NCI-H1417 (cell line): ENCODE results near the gene ANKS6.

ENCODE experiments used
- DNase-seq, 3 experiments: peaks; one replicate each; lab custom pipeline; 2025; lab: John Stamatoyannopoulos, UW

Gene ANKS6

DNA sequence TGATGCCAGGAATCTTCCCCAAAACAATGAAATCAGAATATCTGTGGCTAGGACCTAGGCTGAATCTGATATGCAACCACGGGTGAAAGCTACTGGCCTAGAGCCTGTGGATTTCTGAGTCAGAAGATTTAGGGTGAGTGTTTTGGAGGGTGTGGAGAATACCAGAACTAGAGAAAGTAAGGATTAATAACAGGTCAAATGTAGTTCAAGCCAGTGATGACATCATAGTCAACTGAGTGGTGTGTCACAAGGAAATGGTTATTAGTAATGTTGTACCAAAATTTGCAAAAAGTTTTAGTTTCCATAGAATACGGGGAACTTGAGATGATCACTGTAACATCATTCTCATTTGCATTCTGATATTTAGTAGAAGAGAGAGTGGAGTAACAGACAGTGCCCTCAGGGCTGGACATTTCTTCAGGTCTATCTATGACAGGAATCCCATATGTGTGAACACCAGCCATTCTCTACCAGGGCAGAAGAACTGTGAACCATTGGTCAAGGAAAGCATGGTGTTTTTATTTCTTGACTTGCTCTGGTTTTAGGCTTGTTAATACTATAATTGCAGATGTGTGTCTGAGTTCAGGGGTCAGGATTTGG lies 14.8 kb upstream of the ANKS6 start:
- no peak for DNase-seq

DNA sequence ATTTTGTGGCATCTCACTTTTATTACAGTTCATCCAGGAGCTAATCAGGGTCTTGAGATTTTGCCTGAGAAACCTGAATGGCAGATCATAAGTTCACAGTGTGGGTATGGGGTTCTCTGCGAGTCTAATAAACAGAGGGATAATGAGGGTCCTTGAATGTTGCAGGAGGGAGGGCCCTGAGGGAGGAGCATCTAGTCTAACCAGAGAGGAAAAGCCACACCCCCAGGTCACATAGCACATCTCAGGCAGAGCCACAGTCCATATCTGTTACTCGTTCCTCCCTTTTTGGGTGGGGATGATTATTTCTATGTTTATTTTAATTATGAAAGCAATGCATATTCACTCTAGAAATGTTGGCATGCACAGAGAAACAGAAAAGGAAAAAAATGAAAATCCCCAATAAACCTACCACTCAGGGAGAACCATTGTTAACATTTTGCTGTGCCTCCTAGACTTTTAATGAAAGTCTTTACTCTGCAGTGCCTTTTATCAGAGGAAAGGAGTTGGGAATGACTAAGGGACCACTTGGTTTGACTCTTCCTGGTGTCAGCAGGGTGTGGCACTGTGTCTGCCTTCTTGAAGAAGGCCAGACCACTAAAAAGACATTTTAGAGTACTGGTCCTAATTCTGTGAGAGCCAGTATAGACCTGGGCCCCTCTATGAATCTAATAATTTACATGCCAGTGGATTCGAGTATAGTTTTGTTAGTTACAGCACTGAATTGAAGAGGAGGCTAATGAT lies 13.9 kb upstream of the ANKS6 start:
- peak in 1 of 3 experiments; percentile 50 for DNase-seq

DNA sequence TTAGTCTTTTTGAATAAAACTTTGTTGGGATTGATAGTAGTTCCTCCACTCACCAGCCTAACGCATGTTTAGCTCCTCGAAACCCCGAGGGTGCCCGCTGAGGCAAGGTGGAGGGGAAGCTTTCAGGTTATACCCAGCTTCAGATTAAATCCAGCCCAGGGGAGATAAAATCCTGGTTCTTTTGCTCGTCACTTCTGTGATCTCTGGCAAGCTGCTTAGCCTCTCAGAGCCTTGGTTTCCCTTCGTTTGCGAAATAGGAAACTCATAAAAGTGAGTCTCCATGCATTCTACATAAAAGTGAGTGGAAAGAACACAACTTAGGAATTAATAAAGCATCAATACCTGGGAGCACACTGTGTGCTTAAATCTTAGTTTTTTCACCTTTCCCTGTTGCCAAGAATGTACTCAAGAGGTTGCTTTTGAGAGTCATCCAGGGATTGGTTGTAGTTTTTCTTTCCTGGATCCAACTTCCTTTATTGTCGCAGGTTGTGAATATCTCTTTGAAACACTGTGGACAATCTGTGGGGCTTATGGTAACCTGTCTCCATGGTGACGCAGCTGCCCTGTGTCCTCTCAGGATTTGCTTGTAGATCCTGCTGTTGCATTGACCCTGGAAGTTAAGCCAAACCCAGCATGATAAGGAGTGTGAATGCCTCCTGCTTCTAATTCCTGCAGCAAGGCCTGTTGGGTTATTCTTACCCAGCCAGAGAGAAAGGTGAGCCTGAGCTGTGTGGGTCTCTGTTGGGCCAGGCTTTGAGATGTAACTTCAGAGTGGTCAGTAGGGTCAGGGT lies 13.2 kb upstream of the ANKS6 start:
- peak in 2 of 3 experiments; percentile 41 to 71 for DNase-seq

DNA sequence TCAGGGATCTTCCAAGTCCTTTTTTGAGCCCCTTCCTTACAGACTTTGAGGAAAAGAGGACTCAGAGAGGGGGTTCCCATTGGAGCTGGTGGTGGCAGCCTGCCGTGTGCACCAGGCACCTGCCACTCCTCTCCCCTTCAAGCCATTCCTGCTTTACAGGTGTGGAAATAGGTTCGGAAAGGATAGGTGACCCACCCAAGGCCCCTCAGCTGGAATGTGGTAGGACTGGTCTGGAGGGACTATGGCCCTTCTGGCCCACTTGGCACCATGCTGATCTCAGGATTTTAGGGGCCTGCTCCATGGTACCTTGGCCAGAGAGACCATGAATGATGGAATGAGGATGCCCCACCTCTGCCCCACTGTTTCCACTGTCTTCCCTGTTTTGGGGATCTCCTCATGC lies 12.5 kb upstream of the ANKS6 start:
- no peak for DNase-seq

DNA sequence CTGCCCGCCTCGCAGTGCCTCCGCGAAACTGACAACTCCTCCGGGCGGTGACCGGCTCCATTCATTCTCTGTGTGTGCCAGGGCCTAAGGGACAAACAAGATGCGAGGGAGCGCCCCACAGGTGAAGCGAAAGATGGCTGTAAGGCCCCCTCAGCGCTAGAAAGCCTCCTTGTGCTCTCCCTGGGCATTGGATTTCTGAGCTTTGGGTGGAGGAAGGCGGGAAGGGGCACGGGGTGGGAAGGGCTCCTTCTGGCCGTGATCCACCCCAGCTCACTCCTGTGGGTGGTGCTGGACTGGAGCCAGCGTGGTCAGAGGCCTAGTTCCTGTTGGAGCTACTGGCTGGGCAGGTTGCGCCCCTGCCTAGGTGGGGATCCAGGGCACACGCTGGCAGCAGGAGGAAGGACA lies 12.1 kb upstream of the ANKS6 start:
- DNase-seq: peak in 2 of 3 experiments; percentile 80 to 83

DNA sequence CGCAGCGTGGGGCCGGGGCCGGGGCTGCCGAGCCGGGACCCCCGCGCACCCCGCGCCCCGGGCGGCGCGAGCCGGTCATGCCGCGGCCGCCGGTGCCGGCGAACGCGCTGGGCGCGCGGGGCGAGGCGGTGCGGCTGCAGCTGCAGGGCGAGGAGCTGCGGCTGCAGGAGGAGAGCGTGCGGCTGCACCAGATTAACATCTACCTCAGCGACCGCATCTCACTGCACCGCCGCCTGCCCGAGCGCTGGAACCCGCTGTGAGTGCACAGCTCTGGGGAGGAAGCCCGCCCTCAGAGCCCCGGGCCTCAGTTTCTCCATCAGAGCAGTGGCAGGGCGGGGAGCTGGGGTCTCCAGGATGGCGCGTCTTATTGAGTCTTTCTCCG lies 11.4 kb upstream of the ANKS6 start:
- peak in 2 of 3 experiments; percentile 68 to 70 for DNase-seq

DNA sequence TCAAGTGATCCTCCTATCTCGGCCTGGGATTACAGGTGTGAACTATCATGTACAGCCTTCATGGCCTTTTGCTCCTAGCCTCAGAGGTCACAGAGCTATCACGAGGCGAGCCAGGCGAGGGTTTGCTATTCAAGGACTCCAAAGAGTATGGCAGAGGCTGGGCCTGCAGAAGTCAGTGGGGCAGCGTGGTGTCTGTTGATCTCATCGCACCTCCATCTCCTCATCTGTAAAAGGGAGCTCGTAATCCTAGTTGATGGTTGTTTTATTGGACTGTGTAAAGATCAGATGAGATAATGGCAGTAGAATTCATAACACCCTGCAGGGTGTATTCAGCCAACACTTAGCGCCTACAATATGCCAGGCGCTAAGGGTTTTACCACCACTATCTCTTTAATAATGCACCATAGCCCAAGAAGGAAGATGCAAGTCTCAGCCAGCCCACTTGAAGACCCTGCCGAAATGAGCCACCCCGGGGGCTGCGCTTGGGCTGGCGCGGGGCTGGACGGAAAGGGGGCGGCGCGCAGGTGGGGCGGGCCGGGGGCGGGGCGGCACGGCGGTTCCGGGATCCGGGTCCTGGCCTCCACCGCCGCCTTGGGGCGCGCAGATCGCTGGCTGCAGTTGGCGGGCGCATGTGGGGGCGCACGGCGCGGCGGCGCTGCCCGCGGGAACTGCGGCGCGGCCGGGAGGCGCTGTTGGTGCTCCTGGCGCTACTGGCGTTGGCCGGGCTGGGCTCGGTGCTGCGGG lies 10.9 kb upstream of the ANKS6 start, which contains the start of gene GALNT12:
Gene GALNT12, plus strand, starts transcription at position 601 of the 744 bp plus-strand sequence. Its CDS starts 29 bp downstream, at position 630.
- DNase-seq: peak in 2 of 3 experiments; percentile 68 to 71

DNA sequence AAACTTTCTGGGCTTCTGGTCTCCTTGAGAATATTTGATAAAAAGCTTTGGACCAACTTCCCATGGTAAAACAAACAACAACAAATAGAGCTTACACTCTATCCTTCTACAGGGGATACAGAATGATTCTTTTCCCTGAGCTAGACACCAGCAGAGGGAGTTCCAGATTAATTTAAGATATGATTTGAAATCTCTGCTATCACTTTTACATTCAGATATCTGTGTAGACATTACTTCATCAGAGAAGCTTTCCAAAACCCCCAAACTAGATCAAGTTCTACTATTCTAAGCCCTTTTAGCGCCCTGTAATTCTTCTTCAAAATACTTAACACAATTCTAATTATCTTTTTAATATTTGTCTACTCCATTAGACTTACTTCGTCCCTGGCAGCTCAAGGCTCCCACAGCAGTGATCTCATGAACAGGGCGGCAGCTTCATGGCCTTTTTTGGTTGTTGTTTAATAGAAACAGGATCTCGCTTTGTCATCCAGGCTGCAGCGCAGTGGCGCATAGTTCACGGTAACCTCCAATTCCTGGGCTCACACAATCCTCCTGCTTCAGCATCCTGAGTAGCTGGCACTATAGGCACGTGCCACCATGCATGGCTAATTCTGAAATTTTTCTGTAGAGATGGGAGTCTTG lies 10.2 kb upstream of the ANKS6 start:
- peak in 1 of 3 experiments; percentile 33 for DNase-seq

DNA sequence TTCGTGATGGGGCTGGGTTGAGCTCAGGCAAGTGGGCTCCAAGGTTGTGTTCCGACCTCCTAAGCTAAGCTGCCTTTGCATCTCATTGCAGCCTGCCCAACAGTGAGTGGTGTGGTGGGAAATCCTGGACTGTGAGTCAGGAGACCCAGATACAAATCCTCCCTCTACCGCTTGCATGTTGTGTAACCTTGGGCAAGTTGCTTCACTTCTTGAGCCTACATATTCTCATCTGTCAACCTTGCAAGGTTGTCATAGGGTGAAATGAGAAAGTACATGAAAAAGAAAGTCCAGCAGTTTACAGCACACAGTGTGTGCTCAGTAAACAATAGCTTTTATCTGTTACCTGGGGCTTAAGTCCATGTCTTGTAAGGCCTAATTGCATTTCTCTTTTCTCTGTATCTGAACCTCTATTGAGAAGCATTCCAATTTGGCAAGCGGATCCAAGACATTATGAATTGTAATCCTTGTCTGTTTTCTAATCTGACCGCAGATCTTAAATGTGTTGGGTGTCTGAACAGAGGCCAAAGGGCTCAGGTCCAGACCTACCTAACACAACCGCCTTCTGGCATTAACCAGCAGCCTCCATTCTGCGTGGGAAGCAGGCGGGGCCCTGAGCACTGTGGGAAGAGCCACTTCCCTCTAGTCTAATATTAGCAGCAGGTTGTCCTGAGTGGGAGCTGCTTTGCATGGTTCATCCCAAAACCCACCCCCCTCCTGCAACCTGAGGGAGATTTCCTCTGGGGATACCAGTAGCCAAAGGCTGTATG lies 9.3 kb upstream of the ANKS6 start:
- no peak for DNase-seq

DNA sequence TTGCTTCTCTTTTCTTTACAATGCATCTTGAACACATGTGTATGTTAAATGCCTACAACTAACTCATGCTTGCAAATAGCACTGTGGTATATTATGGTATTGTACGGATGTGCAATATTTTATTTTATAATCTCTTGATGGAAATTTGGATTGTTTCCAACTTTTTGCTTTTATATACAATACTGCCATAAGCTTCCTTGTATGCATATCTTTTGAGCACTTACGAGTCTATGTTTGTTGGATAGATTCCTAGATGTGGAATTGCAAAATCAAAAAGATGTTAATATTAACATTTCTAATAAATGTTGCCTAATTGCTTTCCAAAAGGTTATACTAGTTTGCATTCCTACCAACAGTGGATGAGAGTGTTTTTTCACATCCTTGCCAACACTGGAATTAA lies 7.7 kb upstream of the ANKS6 start:
- no peak for DNase-seq

DNA sequence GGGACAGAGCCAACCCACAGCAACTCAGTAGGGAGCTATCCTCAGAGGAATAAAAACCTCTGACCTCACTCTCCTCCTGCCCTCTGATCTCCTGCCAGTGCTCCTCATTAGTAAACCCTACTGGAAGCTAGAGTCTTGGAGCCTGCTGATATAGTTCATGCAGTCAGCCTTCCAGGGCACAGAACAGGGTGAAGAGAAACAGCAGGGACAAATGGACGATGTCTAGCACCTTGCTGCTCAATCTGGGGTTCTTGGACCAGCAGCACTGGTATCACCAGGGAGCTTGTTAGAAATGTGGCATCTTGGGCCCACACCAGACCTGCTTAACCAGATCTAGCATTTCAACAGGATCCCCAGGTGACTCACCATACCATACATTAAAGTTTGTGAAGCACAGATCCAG lies 5.6 kb upstream of the ANKS6 start:
- no peak for DNase-seq

DNA sequence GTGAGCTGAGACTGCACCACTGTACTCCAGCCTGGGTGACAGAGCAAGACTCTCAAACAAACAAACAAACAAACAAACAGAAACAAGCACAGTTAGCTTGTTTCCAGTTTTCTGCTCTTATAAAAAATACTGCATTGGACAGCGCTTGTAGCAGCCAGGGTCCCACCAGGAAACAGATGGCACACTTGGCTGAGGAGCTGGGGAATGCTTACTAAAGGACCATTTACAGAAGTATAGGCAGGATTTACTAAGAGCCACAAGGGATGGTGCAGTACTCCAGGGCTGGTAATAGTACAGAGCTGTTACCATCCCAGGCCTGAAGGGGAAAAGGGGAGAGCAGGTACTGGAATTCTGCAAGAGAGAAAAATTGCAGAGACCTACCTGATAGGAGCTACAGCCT lies 5.2 kb upstream of the ANKS6 start:
- no peak for DNase-seq

DNA sequence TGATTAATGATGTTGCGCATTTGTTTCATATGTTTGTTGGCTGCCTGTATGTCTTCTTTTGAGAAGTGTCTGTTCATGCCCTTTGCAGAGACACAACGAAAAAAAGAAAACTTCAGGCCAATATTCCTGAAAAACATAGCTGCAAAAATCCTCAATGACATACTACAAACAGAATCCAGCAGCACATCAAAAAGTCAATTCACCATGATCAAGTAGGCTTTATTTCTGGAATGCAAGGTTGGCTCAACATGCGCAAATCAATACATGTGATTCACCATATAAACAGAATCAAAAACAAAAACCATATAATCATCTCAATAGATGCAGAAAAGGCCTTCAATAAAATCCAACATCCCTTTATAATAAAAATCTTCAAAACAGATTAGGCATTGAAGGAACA lies 1.9 kb upstream of the ANKS6 start:
- DNase-seq: peak in 1 of 3 experiments; percentile 8

DNA sequence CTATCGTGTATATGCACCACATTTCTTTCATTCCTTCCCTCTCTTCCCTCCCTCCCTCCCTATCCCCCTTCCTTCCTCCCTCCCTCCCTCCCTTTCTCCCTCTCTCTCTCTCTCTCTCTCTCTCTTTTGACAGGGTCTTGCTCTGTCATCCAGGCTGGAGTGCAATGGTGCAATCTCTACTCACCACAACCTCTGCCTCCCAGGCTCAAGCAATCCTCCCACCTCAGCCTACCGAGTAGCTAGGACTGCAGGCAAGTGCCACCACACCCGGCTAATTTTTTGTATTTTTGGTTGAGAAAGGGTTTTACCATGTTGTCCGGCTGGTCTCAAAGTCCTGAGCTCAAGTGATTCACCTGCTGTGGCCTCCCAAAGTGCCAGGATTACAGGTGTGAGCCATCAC lies 1.1 kb upstream of the ANKS6 start:
- no peak for DNase-seq

DNA sequence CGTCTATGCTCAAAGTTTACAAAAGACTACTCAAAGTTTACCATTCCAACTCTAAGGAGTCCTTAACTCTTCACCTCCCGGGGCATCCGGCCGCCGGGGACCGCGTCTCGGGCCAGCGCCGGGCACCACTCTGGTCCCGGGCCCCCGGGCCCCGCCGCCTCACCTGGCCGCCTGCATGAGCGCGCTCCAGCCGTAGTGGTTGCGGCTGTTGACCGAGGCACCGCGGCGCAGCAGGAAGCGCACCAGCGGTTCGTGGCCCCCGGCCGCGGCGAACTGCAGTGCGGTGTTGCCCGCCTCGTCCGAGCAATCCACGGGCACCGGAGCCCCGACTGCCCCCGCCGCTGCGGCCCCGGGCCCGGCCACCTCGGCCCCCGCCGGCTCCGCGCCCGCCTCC lies 388 bp downstream of the ANKS6 start:
- peak in 2 of 3 experiments; percentile 74 to 79 for DNase-seq

DNA sequence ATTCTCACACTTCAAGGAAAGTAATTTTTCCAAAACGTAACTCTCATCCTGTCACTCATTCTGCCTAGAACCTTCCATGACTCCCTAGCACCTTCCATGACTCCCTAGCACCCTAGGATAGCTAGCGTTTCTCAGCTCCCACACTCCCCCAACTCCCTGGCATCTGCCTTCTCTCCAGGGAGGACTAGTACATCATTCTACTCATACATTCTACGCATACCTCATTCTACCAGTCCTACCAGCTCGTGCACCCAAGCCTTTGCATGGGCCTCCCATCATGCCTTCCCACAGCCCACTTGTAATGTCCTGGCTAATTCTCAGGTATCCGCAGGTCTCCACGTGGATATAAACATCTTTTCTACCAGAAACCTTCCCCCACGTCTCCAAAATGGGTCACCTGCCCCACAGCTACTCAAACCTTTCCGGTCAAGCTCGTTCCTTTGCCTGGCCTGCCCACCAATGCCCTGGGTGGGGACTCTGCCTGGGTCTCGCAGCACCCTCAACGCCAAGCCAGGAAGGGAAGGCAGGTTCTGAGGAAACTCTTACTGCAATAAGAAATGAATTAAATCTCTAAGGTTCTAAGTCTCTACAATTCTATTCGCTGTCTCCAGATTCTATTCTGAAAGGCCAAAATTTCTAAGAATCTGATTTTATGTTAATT lies 930 bp downstream of the ANKS6 start:
- DNase-seq: no peak

DNA sequence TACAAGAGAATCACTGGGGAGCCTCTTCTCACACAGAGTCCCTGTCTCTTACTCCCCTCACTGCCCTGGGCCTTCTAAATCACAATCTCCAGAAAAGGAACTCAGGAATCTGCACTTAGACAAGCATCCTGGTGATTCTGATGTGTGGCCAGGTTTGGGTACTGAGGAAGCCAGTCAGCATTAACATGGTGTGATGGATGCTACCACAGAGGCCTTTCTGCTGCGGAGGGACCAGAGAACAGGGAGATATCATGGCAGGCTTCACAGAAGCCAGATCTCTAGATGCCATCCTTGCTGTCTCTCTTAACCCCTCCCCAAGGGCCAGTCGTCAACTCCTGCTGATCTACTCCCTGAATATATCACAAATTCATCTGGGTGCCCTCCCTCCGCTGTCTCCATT lies 1.6 kb downstream of the ANKS6 start:
- no peak for DNase-seq

DNA sequence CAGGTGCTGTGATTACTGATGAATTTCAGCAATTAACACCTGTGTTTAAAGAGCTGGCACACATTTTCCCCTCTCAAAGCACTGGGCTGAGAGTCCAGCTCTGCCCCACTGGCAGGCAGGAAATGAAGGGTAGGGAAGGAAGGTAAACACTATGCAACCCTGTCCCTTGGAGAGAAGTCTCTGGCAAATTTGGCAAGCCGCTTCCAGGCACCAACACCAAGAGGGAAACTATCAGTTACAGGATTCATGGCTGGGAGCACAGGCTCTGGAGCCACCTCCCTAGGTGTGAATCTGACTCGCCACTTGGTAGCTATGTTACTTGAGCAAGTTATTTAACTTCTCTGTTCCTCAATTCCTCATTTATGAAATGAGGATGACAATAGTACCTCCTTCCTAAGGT lies 3.3 kb downstream of the ANKS6 start:
- peak in 2 of 3 experiments; percentile 24 to 63 for DNase-seq

DNA sequence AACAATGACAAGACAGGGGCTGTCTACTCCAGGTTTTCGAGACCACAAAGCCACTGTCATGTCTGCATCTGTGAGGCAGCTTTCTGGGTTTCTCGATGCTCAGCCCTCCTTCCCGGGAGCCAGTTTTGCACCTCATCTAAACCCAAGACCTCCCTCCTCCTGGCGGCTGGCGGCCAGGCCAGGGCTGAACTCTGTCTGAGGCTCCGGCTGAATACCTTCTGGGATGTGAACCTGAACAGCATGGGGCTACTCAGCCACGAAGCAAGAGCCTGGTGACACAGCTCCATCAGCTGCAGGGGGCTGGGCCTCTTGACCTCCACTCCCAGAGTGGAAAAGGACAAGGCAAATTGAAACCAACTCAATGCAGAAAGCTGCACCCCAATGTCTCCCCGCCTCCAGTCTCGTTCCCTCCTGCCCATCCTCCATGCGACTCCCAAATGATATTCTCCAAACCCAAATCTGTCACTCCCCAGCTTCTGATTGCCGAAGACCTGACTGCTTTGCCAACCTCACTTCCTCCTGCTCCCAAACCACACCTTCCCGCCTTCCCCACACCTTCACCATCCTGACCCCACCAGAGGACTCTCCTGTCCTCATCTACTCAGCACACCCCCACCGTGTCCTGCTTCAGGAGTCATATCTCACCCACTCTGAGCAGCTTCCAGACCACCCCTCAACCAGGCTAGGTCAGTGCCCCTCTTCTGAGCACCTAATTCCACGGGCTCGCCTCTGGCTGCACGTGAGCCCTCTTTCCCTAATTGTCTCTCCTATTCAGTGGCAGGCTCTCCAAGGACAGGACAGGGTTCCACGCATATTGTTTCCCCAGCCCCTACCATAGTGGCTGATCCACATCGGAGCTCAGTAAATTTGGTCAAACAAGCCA lies 4.5 kb downstream of the ANKS6 start:
- no peak for DNase-seq
